ENCODE measurements around the gene FBN2. TPM values are rescaled to one million over a fixed set of nuclear protein-coding genes. Genes with fewer than 3 reads are reported as not detected.

The FBN2 gene
- total RNA-seq, 1 donor from 2014 or later, result 186 TPM

GRCh38 chr5:128228521-128228920, 309.5 kb downstream of the FBN2 start:
- peaks cover 11% of the 10 kb centered on the region for H3K4me1 Mint-ChIP-seq (ENCODE audit: unreplicated experiment)
- H3K36me3 Mint-ChIP-seq, result no peaks in the 10 kb centered on the region
- TF ChIP-seq CTCF (conservative IDR thresholded peaks at IDR 0.05), result no peak
- H3K27me3 Mint-ChIP-seq, result no peaks in the 10 kb centered on the region
- no peak overlapping the region for H3K27ac Mint-ChIP-seq
- H3K4me3 Mint-ChIP-seq, result no peak overlapping the region
- peaks cover 6% of the 10 kb centered on the region for H3K9me3 Mint-ChIP-seq
- DNase-seq (ENCODE audit: extremely low spot score, unreplicated experiment), result no peak

GRCh38 chr5:128228008-128228407, 310.0 kb downstream of the FBN2 start:
- Mint-ChIP-seq H3K9me3 (peaks cover 5% of the 10 kb centered on the region), H3K4me3 (no peak overlapping the region), H3K4me1 (ENCODE audit: unreplicated experiment) (peaks cover 11% of the 10 kb centered on the region), H3K27ac (no peak overlapping the region), H3K27me3 (peaks cover 2% of the 10 kb centered on the region), H3K36me3 (no peaks in the 10 kb centered on the region)
- DNase-seq (ENCODE audit: extremely low spot score, unreplicated experiment), result no peak
- TF ChIP-seq CTCF (conservative IDR thresholded peaks at IDR 0.05), result no peak

GRCh38 chr5:128225245-128226030, 312.6 kb downstream of the FBN2 start:
- no peaks in the 10 kb centered on the region for H3K36me3 Mint-ChIP-seq
- no peak overlapping the region for H3K4me3 Mint-ChIP-seq
- no peak overlapping the region for H3K27ac Mint-ChIP-seq
- H3K9me3 Mint-ChIP-seq, result no peaks in the 10 kb centered on the region
- TF ChIP-seq CTCF (conservative IDR thresholded peaks at IDR 0.05), result no peak
- DNase-seq (ENCODE audit: extremely low spot score, unreplicated experiment), result no peak
- peaks cover 6% of the 10 kb centered on the region for H3K27me3 Mint-ChIP-seq
- peaks cover 11% of the 10 kb centered on the region for H3K4me1 Mint-ChIP-seq (ENCODE audit: unreplicated experiment)

- Mint-ChIP-seq H3K36me3 (no peaks in the 10 kb centered on the region), H3K27me3 (peaks cover 6% of the 10 kb centered on the region), H3K9me3 (no peaks in the 10 kb centered on the region), H3K4me3 (no peak overlapping the region), H3K27ac (no peak overlapping the region), H3K4me1 (ENCODE audit: unreplicated experiment) (peaks cover 11% of the 10 kb centered on the region)
- no peak for DNase-seq (ENCODE audit: extremely low spot score, unreplicated experiment)
- no peak for TF ChIP-seq CTCF (conservative IDR thresholded peaks at IDR 0.05)
Measured at GRCh38 chr5:128224336-128224735, 313.7 kb downstream of the FBN2 start.

GRCh38 chr5:128220841-128221240, 317.2 kb downstream of the FBN2 start:
- no peak overlapping the region for H3K27ac Mint-ChIP-seq
- no peak overlapping the region for H3K4me3 Mint-ChIP-seq
- peaks cover 6% of the 10 kb centered on the region for H3K27me3 Mint-ChIP-seq
- H3K4me1 Mint-ChIP-seq (ENCODE audit: unreplicated experiment), result peaks cover 11% of the 10 kb centered on the region
- no peak for TF ChIP-seq CTCF (conservative IDR thresholded peaks at IDR 0.05)
- no peaks in the 10 kb centered on the region for H3K9me3 Mint-ChIP-seq
- DNase-seq (ENCODE audit: extremely low spot score, unreplicated experiment), result no peak
- no peaks in the 10 kb centered on the region for H3K36me3 Mint-ChIP-seq

Measured in type B pancreatic cell (in vitro differentiated cells).